ENCODE results near the gene FOXF2.

FOXF2 gene

GRCh38 chr6:1378065-1379016 lies 11.0 kb upstream of the FOXF2 start:
- DNase-seq (ENCODE audit: low read depth in 2 of 3, low spot score in 2 of 3) = no peak

- no peak for DNase-seq (ENCODE audit: low read depth in 2 of 3, low spot score in 2 of 3)
These were observed 10.2 kb upstream of the FOXF2 start for GRCh38 chr6:1379017-1379787.

GRCh38 chr6:1379788-1380147 lies 9.6 kb upstream of the FOXF2 start:
- DNase-seq (ENCODE audit: low read depth in 2 of 3, low spot score in 2 of 3) = no peak

GRCh38 chr6:1380625-1381427 lies 8.6 kb upstream of the FOXF2 start:
- DNase-seq (ENCODE audit: low read depth in 2 of 3, low spot score in 2 of 3) = no peak

GRCh38 chr6:1381481-1382330 lies 7.7 kb upstream of the FOXF2 start:
- peak in 1 of 3 experiments; percentile 54 for DNase-seq (ENCODE audit: low read depth in 2 of 3, low spot score in 2 of 3)

- DNase-seq (ENCODE audit: low read depth in 2 of 3, low spot score in 2 of 3) = no peak
These were observed 7.0 kb upstream of the FOXF2 start for GRCh38 chr6:1382331-1382882.

- DNase-seq (ENCODE audit: low read depth in 2 of 3, low spot score in 2 of 3) = no peak
These were observed 6.3 kb upstream of the FOXF2 start for GRCh38 chr6:1382883-1383728.

- no peak for DNase-seq (ENCODE audit: low read depth in 2 of 3, low spot score in 2 of 3)
These were observed 5.4 kb upstream of the FOXF2 start for GRCh38 chr6:1383729-1384548.

GRCh38 chr6:1384549-1385128 lies 4.7 kb upstream of the FOXF2 start:
- no peak for DNase-seq (ENCODE audit: low read depth in 2 of 3, low spot score in 2 of 3)

- no peak for DNase-seq (ENCODE audit: low read depth in 2 of 3, low spot score in 2 of 3)
These were observed 4.0 kb upstream of the FOXF2 start for GRCh38 chr6:1385129-1386037.

- no peak for DNase-seq (ENCODE audit: low read depth in 2 of 3, low spot score in 2 of 3)
These were observed 3.2 kb upstream of the FOXF2 start for GRCh38 chr6:1386038-1386709.

GRCh38 chr6:1387538-1387875 lies 1.9 kb upstream of the FOXF2 start:
- no peak for DNase-seq (ENCODE audit: low read depth in 2 of 3, low spot score in 2 of 3)

GRCh38 chr6:1387876-1388629 lies 1.3 kb upstream of the FOXF2 start:
- no peak for DNase-seq (ENCODE audit: low read depth in 2 of 3, low spot score in 2 of 3)

- no peak for DNase-seq (ENCODE audit: low read depth in 2 of 3, low spot score in 2 of 3)
These were observed 577 bp upstream of the FOXF2 start for GRCh38 chr6:1388630-1389368.

All from activated CD8-positive, alpha-beta memory T cell treated with anti-CD3 and anti-CD28 coated beads for 48 hours (primary cell).